Lung microvascular endothelial cell (primary cell): ENCODE results near the gene ORC4. TPM values are rescaled to one million over a fixed set of nuclear protein-coding genes. Genes with fewer than 3 reads are reported as not detected.

Source experiments
- DNase-seq, 2 donors: peaks; one replicate each; pipeline versions ENCODE4 v3.0.0 to v3.0.0-alpha.2; 2010; ENCODE audit warnings: low read depth in 2 of 2
- total RNA-seq: library from RNA; depleted of rRNA; stranded (reverse); fragments of >200 nt; gene quantifications from 2 replicates; pipeline ENCODE4 v1.2.1, GENCODE V29; 2014

Gene ORC4
- total RNA-seq, 1 donor from 2014 or later: 18.3 TPM

- no peak for DNase-seq
Observed at GRCh38 chr2:147934881-147935620, 85.5 kb downstream of the ORC4 start.

GRCh38 chr2:147933931-147934330 is 86.6 kb downstream of the ORC4 start:
- no peak for DNase-seq

- DNase-seq: no peak
Observed at GRCh38 chr2:147927053-147927588, 93.4 kb downstream of the ORC4 start.

GRCh38 chr2:147925886-147926285 is 94.7 kb downstream of the ORC4 start:
- DNase-seq: peak; percentile 51 to 73

- DNase-seq: no peak
Observed at GRCh38 chr2:147924647-147925046, 95.9 kb downstream of the ORC4 start.

- DNase-seq: no peak
Observed at GRCh38 chr2:147923846-147924245, 96.7 kb downstream of the ORC4 start.

- no peak for DNase-seq
Observed at GRCh38 chr2:147917161-147917560, 103.4 kb downstream of the ORC4 start.

GRCh38 chr2:147916723-147917122 is 103.8 kb downstream of the ORC4 start:
- no peak for DNase-seq

- no peak for DNase-seq
Observed at GRCh38 chr2:147916067-147916466, 104.5 kb downstream of the ORC4 start.

GRCh38 chr2:147913701-147914480 is 106.6 kb downstream of the ORC4 start:
- DNase-seq: peak in 1 of 2 donors; percentile 30

- peak; percentile 78 to 84 for DNase-seq
Observed at GRCh38 chr2:147910990-147911473, 109.5 kb downstream of the ORC4 start.

- no peak for DNase-seq
Observed at GRCh38 chr2:147909178-147909577, 111.4 kb downstream of the ORC4 start.

GRCh38 chr2:147904051-147904450 is 116.5 kb downstream of the ORC4 start:
- DNase-seq: no peak

- DNase-seq: no peak
Observed at GRCh38 chr2:147888680-147889079, 131.9 kb downstream of the ORC4 start.

- no peak for DNase-seq
Observed at GRCh38 chr2:147886136-147886535, 134.4 kb downstream of the ORC4 start.

GRCh38 chr2:147884830-147885229 is 135.7 kb downstream of the ORC4 start:
- DNase-seq: no peak

- DNase-seq: no peak
Observed at GRCh38 chr2:147882631-147883030, 137.9 kb downstream of the ORC4 start.

Other genes starting within 250 kb of the ORC4 start
- 3.1 and 4.6 TPM in 2 replicates for gene ACVR2A, start 175.7 kb downstream of the ORC4 start, total RNA-seq
- 5.2 and 7.6 TPM in 2 replicates for gene MBD5, start 354 bp upstream of the ORC4 start, total RNA-seq